ENCODE data around the gene ARHGAP8. TPM values are rescaled to one million over a fixed set of nuclear protein-coding genes. Genes with fewer than 3 reads are reported as not detected.

Gene ARHGAP8
- total RNA-seq, 1 donor from 2014 or later = 2.8 TPM

- no peaks in the 10 kb centered on the region for H3K4me1 Mint-ChIP-seq (ENCODE audit: low read depth, unreplicated experiment)
- peaks cover 8% of the 10 kb centered on the region for H3K36me3 Mint-ChIP-seq (ENCODE audit: low read depth, unreplicated experiment)
- Histone ChIP-seq H3K27me3 (ENCODE audit: insufficient read depth, low read length) (no peaks in the 10 kb centered on the region), H3K36me3 (ENCODE audit: insufficient read depth, low read length) (no peaks in the 10 kb centered on the region), H3K79me2 (ENCODE audit: insufficient read depth, low read length) (no peaks in the 10 kb centered on the region), H3K9ac (ENCODE audit: low read length) (no peak overlapping the region), H2AFZ (ENCODE audit: low read depth, low read length) (no peak overlapping the region), H3K9me3 (ENCODE audit: insufficient read depth, low read depth, low read length) (no peaks in the 10 kb centered on the region), H3K4me2 (ENCODE audit: low read length) (no peak overlapping the region), H4K20me1 (ENCODE audit: insufficient read depth, low read length) (no peaks in the 10 kb centered on the region), H3K27ac (ENCODE audit: low read depth, low read length) (no peak overlapping the region), H3K4me1 (ENCODE audit: insufficient read depth, low read length) (no peaks in the 10 kb centered on the region), H3K4me3 (ENCODE audit: insufficient read depth, low read depth, low read length) (no peak overlapping the region)
- no peak overlapping the region for H3K27ac Mint-ChIP-seq (ENCODE audit: unreplicated experiment)
- H3K9me3 Mint-ChIP-seq (ENCODE audit: unreplicated experiment) = no peaks in the 10 kb centered on the region
- TF ChIP-seq EZH2 (IDR thresholded peaks at IDR 0.05; ENCODE audit: insufficient read depth, low read length) (no peak), CTCF (IDR thresholded peaks at IDR 0.05; ENCODE audit: insufficient read depth, low read depth, low read length) (no peak)
- no peak for FAIRE-seq
- no peak for DNase-seq (ENCODE audit: low read depth)
- H3K27me3 Mint-ChIP-seq (ENCODE audit: low read depth, unreplicated experiment) = peaks cover 2% of the 10 kb centered on the region
- no peak overlapping the region for H3K4me3 Mint-ChIP-seq (ENCODE audit: unreplicated experiment)
Observed at GRCh38 chr22:44885806-44886360, 133.5 kb downstream of the ARHGAP8 start.

GRCh38 chr22:44887941-44888366 is 135.6 kb downstream of the ARHGAP8 start:
- no peak overlapping the region for H3K9ac ChIP-seq (ENCODE audit: low read length)
- H3K79me2 ChIP-seq (ENCODE audit: insufficient read depth, low read length) = no peaks in the 10 kb centered on the region
- H3K9me3 ChIP-seq (ENCODE audit: insufficient read depth, low read depth, low read length) = no peaks in the 10 kb centered on the region
- no peak overlapping the region for H3K27ac ChIP-seq (ENCODE audit: low read depth, low read length)
- H3K4me1 ChIP-seq (ENCODE audit: insufficient read depth, low read length) = no peaks in the 10 kb centered on the region
- no peaks in the 10 kb centered on the region for H4K20me1 ChIP-seq (ENCODE audit: insufficient read depth, low read length)
- H3K9me3 Mint-ChIP-seq (ENCODE audit: unreplicated experiment) = no peaks in the 10 kb centered on the region
- peaks cover 4% of the 10 kb centered on the region for H3K27me3 Mint-ChIP-seq (ENCODE audit: low read depth, unreplicated experiment)
- H3K36me3 Mint-ChIP-seq (ENCODE audit: low read depth, unreplicated experiment) = peaks cover 3% of the 10 kb centered on the region
- no peak overlapping the region for H3K4me3 Mint-ChIP-seq (ENCODE audit: unreplicated experiment)
- H3K27me3 ChIP-seq (ENCODE audit: insufficient read depth, low read length) = no peaks in the 10 kb centered on the region
- DNase-seq (ENCODE audit: low read depth) = no peak
- H2AFZ ChIP-seq (ENCODE audit: low read depth, low read length) = no peak overlapping the region
- no peak overlapping the region for H3K27ac Mint-ChIP-seq (ENCODE audit: unreplicated experiment)
- no peaks in the 10 kb centered on the region for H3K36me3 ChIP-seq (ENCODE audit: insufficient read depth, low read length)
- H3K4me2 ChIP-seq (ENCODE audit: low read length) = no peak overlapping the region
- no peaks in the 10 kb centered on the region for H3K4me1 Mint-ChIP-seq (ENCODE audit: low read depth, unreplicated experiment)
- no peak for FAIRE-seq
- no peak for TF ChIP-seq EZH2 (IDR thresholded peaks at IDR 0.05; ENCODE audit: insufficient read depth, low read length)
- no peak for TF ChIP-seq CTCF (IDR thresholded peaks at IDR 0.05; ENCODE audit: insufficient read depth, low read depth, low read length)
- no peak overlapping the region for H3K4me3 ChIP-seq (ENCODE audit: insufficient read depth, low read depth, low read length)

- Histone ChIP-seq H3K79me2 (ENCODE audit: insufficient read depth, low read length) (no peaks in the 10 kb centered on the region), H3K27me3 (ENCODE audit: insufficient read depth, low read length) (no peaks in the 10 kb centered on the region), H3K4me2 (ENCODE audit: low read length) (no peak overlapping the region), H4K20me1 (ENCODE audit: insufficient read depth, low read length) (no peaks in the 10 kb centered on the region), H3K9me3 (ENCODE audit: insufficient read depth, low read depth, low read length) (no peaks in the 10 kb centered on the region), H3K36me3 (ENCODE audit: insufficient read depth, low read length) (no peaks in the 10 kb centered on the region), H2AFZ (ENCODE audit: low read depth, low read length) (no peak overlapping the region), H3K4me3 (ENCODE audit: insufficient read depth, low read depth, low read length) (no peak overlapping the region), H3K4me1 (ENCODE audit: insufficient read depth, low read length) (no peaks in the 10 kb centered on the region), H3K9ac (ENCODE audit: low read length) (no peak overlapping the region), H3K27ac (ENCODE audit: low read depth, low read length) (no peak overlapping the region)
- DNase-seq (ENCODE audit: low read depth) = no peak
- no peak overlapping the region for H3K27ac Mint-ChIP-seq (ENCODE audit: unreplicated experiment)
- H3K4me3 Mint-ChIP-seq (ENCODE audit: unreplicated experiment) = no peak overlapping the region
- TF ChIP-seq EZH2 (IDR thresholded peaks at IDR 0.05; ENCODE audit: insufficient read depth, low read length) = no peak
- no peak for TF ChIP-seq CTCF (IDR thresholded peaks at IDR 0.05; ENCODE audit: insufficient read depth, low read depth, low read length)
- FAIRE-seq = no peak
- H3K36me3 Mint-ChIP-seq (ENCODE audit: low read depth, unreplicated experiment) = peaks cover 3% of the 10 kb centered on the region
- no peaks in the 10 kb centered on the region for H3K4me1 Mint-ChIP-seq (ENCODE audit: low read depth, unreplicated experiment)
- no peaks in the 10 kb centered on the region for H3K9me3 Mint-ChIP-seq (ENCODE audit: unreplicated experiment)
- peaks cover 4% of the 10 kb centered on the region for H3K27me3 Mint-ChIP-seq (ENCODE audit: low read depth, unreplicated experiment)
Observed at GRCh38 chr22:44888491-44889254, 136.3 kb downstream of the ARHGAP8 start.
